Measurements from ENCODE around the gene CYP1A2. TPM values are rescaled to one million over a fixed set of nuclear protein-coding genes. Genes with fewer than 3 reads are reported as not detected.
"Not testable (repeated sequence)": the region's sequence is repeated elsewhere in the genome, so short reads cannot be mapped to it uniquely, and the experiment has no call there.

CYP1A2 gene
- total RNA-seq, 1 donor, result not detected

- H3K27me3 ChIP-seq (ENCODE audit: insufficient read depth, low read length), result peaks cover 73% of the 10 kb centered on the region
- no peaks in the 10 kb centered on the region for H3K36me3 ChIP-seq (ENCODE audit: insufficient read depth, low read length)
- no peaks in the 10 kb centered on the region for H4K20me1 ChIP-seq (ENCODE audit: insufficient read depth, low read length)
- H2AFZ ChIP-seq (ENCODE audit: low read length), result peak overlapping the region; percentile 57
- peak overlapping the region; percentile 65 for H3K4me3 ChIP-seq (ENCODE audit: insufficient read depth, low read length)
- no peaks in the 10 kb centered on the region for H3K79me2 ChIP-seq (ENCODE audit: insufficient read depth, low read length)
- TF ChIP-seq CTCF (IDR thresholded peaks at IDR 0.05; ENCODE audit: extremely low read depth, low read depth, low read length), result no peak
- peak; percentile 89 for DNase-seq (ENCODE audit: insufficient read length, low spot score, missing footprints)
- H3K9me3 ChIP-seq (ENCODE audit: low read depth, low read length), result no peaks in the 10 kb centered on the region
- H3K27ac ChIP-seq (ENCODE audit: low read depth, low read length), result no peak overlapping the region
- H3K4me1 ChIP-seq (ENCODE audit: insufficient read depth, low read length), result peaks cover 10% of the 10 kb centered on the region
- H3K4me2 ChIP-seq (ENCODE audit: insufficient read depth, low read length), result peak overlapping the region; percentile 78
Observed at GRCh38 chr15:74725845-74726773, 22.5 kb upstream of the CYP1A2 start.

- Histone ChIP-seq H2AFZ (ENCODE audit: low read length) (no peak overlapping the region), H3K4me1 (ENCODE audit: insufficient read depth, low read length) (peaks cover 10% of the 10 kb centered on the region), H4K20me1 (ENCODE audit: insufficient read depth, low read length) (no peaks in the 10 kb centered on the region), H3K36me3 (ENCODE audit: insufficient read depth, low read length) (no peaks in the 10 kb centered on the region), H3K27me3 (ENCODE audit: insufficient read depth, low read length) (peaks cover 73% of the 10 kb centered on the region), H3K79me2 (ENCODE audit: insufficient read depth, low read length) (no peaks in the 10 kb centered on the region), H3K27ac (ENCODE audit: low read depth, low read length) (no peak overlapping the region), H3K4me2 (ENCODE audit: insufficient read depth, low read length) (peak overlapping the region; percentile 78), H3K4me3 (ENCODE audit: insufficient read depth, low read length) (peak overlapping the region; percentile 65), H3K9me3 (ENCODE audit: low read depth, low read length) (no peaks in the 10 kb centered on the region)
- peak; percentile 78 for DNase-seq (ENCODE audit: insufficient read length, low spot score, missing footprints)
- no peak for TF ChIP-seq CTCF (IDR thresholded peaks at IDR 0.05; ENCODE audit: extremely low read depth, low read depth, low read length)
Observed at GRCh38 chr15:74726774-74727164, 21.9 kb upstream of the CYP1A2 start.

GRCh38 chr15:74727727-74728126 lies 20.9 kb upstream of the CYP1A2 start:
- Histone ChIP-seq H3K4me2 (ENCODE audit: insufficient read depth, low read length) (no peak overlapping the region), H3K27me3 (ENCODE audit: insufficient read depth, low read length) (peaks cover 75% of the 10 kb centered on the region), H3K4me1 (ENCODE audit: insufficient read depth, low read length) (peaks cover 10% of the 10 kb centered on the region), H3K9me3 (ENCODE audit: low read depth, low read length) (no peaks in the 10 kb centered on the region), H3K36me3 (ENCODE audit: insufficient read depth, low read length) (no peaks in the 10 kb centered on the region), H3K27ac (ENCODE audit: low read depth, low read length) (no peak overlapping the region), H2AFZ (ENCODE audit: low read length) (no peak overlapping the region), H4K20me1 (ENCODE audit: insufficient read depth, low read length) (no peaks in the 10 kb centered on the region), H3K4me3 (ENCODE audit: insufficient read depth, low read length) (no peak overlapping the region), H3K79me2 (ENCODE audit: insufficient read depth, low read length) (no peaks in the 10 kb centered on the region)
- no peak for TF ChIP-seq CTCF (IDR thresholded peaks at IDR 0.05; ENCODE audit: extremely low read depth, low read depth, low read length)
- peak; percentile 55 for DNase-seq (ENCODE audit: insufficient read length, low spot score, missing footprints)

GRCh38 chr15:74728699-74729098 lies 19.9 kb upstream of the CYP1A2 start:
- not testable (repeated sequence) for H3K4me3 ChIP-seq (ENCODE audit: insufficient read depth, low read length); H2AFZ ChIP-seq (ENCODE audit: low read length); H4K20me1 ChIP-seq (ENCODE audit: insufficient read depth, low read length); H3K79me2 ChIP-seq (ENCODE audit: insufficient read depth, low read length); H3K27ac ChIP-seq (ENCODE audit: low read depth, low read length); H3K36me3 ChIP-seq (ENCODE audit: insufficient read depth, low read length); H3K4me2 ChIP-seq (ENCODE audit: insufficient read depth, low read length); H3K9me3 ChIP-seq (ENCODE audit: low read depth, low read length); DNase-seq (ENCODE audit: insufficient read length, low spot score, missing footprints)
- Histone ChIP-seq H3K27me3 (ENCODE audit: insufficient read depth, low read length) (peaks cover 76% of the 10 kb centered on the region), H3K4me1 (ENCODE audit: insufficient read depth, low read length) (peaks cover 10% of the 10 kb centered on the region)

- H2AFZ ChIP-seq (ENCODE audit: low read length); H3K9me3 ChIP-seq (ENCODE audit: low read depth, low read length); H3K27ac ChIP-seq (ENCODE audit: low read depth, low read length); H3K4me2 ChIP-seq (ENCODE audit: insufficient read depth, low read length); H3K4me3 ChIP-seq (ENCODE audit: insufficient read depth, low read length); H4K20me1 ChIP-seq (ENCODE audit: insufficient read depth, low read length); DNase-seq (ENCODE audit: insufficient read length, low spot score, missing footprints); H3K79me2 ChIP-seq (ENCODE audit: insufficient read depth, low read length); H3K36me3 ChIP-seq (ENCODE audit: insufficient read depth, low read length): not testable (repeated sequence)
- H3K27me3 ChIP-seq (ENCODE audit: insufficient read depth, low read length), result peaks cover 73% of the 10 kb centered on the region
- H3K4me1 ChIP-seq (ENCODE audit: insufficient read depth, low read length), result peaks cover 10% of the 10 kb centered on the region
Observed at GRCh38 chr15:74729372-74729771, 19.3 kb upstream of the CYP1A2 start.
